Measurements from ENCODE around the gene ZNF385C. TPM values are rescaled to one million over a fixed set of nuclear protein-coding genes. Genes with fewer than 3 reads are reported as not detected.

ZNF385C gene
- total RNA-seq, 1 donor from 2014 or later: 2.7 TPM

GRCh38 chr17:42111871-42112551 lies 13.7 kb upstream of the ZNF385C start:
- peaks cover 3% of the 10 kb centered on the region for H3K36me3 Mint-ChIP-seq (ENCODE audit: insufficient read depth)
- DNase-seq (ENCODE audit: low spot score, unreplicated experiment): no peak
- H3K9me3 Mint-ChIP-seq (ENCODE audit: low read depth): no peaks in the 10 kb centered on the region
- no peak overlapping the region for H3K4me3 Mint-ChIP-seq (ENCODE audit: low read depth)
- H3K27ac Mint-ChIP-seq: no peak overlapping the region
- no peak for TF ChIP-seq CTCF (IDR thresholded peaks at IDR 0.05; ENCODE audit: unreplicated experiment)
- peaks cover 23% of the 10 kb centered on the region for H3K27me3 Mint-ChIP-seq
- no peaks in the 10 kb centered on the region for H3K4me1 Mint-ChIP-seq (ENCODE audit: low read depth)

GRCh38 chr17:42111265-42111636 lies 13.0 kb upstream of the ZNF385C start:
- TF ChIP-seq CTCF (IDR thresholded peaks at IDR 0.05; ENCODE audit: unreplicated experiment): no peak
- H3K4me3 Mint-ChIP-seq (ENCODE audit: low read depth): no peak overlapping the region
- no peaks in the 10 kb centered on the region for H3K9me3 Mint-ChIP-seq (ENCODE audit: low read depth)
- peaks cover 2% of the 10 kb centered on the region for H3K36me3 Mint-ChIP-seq (ENCODE audit: insufficient read depth)
- H3K4me1 Mint-ChIP-seq (ENCODE audit: low read depth): no peaks in the 10 kb centered on the region
- no peak overlapping the region for H3K27ac Mint-ChIP-seq
- H3K27me3 Mint-ChIP-seq: peaks cover 28% of the 10 kb centered on the region
- no peak for DNase-seq (ENCODE audit: low spot score, unreplicated experiment)

GRCh38 chr17:42110301-42111264 lies 12.3 kb upstream of the ZNF385C start:
- H3K27me3 Mint-ChIP-seq: peaks cover 34% of the 10 kb centered on the region
- DNase-seq (ENCODE audit: low spot score, unreplicated experiment): no peak
- H3K4me1 Mint-ChIP-seq (ENCODE audit: low read depth): no peaks in the 10 kb centered on the region
- no peak overlapping the region for H3K4me3 Mint-ChIP-seq (ENCODE audit: low read depth)
- H3K36me3 Mint-ChIP-seq (ENCODE audit: insufficient read depth): peaks cover 2% of the 10 kb centered on the region
- peak overlapping the region; percentile 29 for H3K27ac Mint-ChIP-seq
- no peaks in the 10 kb centered on the region for H3K9me3 Mint-ChIP-seq (ENCODE audit: low read depth)
- TF ChIP-seq CTCF (IDR thresholded peaks at IDR 0.05; ENCODE audit: unreplicated experiment): no peak

GRCh38 chr17:42109086-42109485 lies 10.8 kb upstream of the ZNF385C start:
- Mint-ChIP-seq H3K36me3 (ENCODE audit: insufficient read depth) (peaks cover 2% of the 10 kb centered on the region), H3K4me1 (ENCODE audit: low read depth) (no peaks in the 10 kb centered on the region), H3K4me3 (ENCODE audit: low read depth) (no peak overlapping the region), H3K9me3 (ENCODE audit: low read depth) (no peaks in the 10 kb centered on the region), H3K27me3 (peaks cover 43% of the 10 kb centered on the region), H3K27ac (no peak overlapping the region)
- TF ChIP-seq CTCF (IDR thresholded peaks at IDR 0.05; ENCODE audit: unreplicated experiment): no peak
- DNase-seq (ENCODE audit: low spot score, unreplicated experiment): no peak
